AG04449 (cell line): Measurements from ENCODE around the gene GMDS.

ENCODE experiments used
- CTCF ChIA-PET: fragments of 350-600 bp; formaldehyde crosslinking; extraction: SDS; loops from one replicate; lab custom pipeline; 2021; ENCODE audit warnings: antibody characterized with exemption; lab: Yijun Ruan, JAX
- POLR2A ChIA-PET: fragments of 400-600, 350-600 bp; formaldehyde crosslinking; extraction: SDS; loops from one replicate; lab custom pipeline; 2020; ENCODE audit warnings: antibody characterized with exemption, inconsistent platforms; lab: Yijun Ruan, JAX
- DNase-seq: peaks from one replicate; pipeline ENCODE4 v3.0.0-alpha.2; 2010; ENCODE audit warnings: low read depth, low spot score
- H3K4me3 ChIP-seq: 2 replicates; pipeline ENCODE4 v1.5.1; 2011; ENCODE audit warnings: low read depth, mild to moderate bottlenecking, control low read depth, low read length
- CTCF ChIP-seq: IDR thresholded peaks from one replicate; pipeline ENCODE4 v1.5.1; 2011; ENCODE audit warnings: mild to moderate bottlenecking, moderate library complexity, low read length, control low read depth, inconsistent platforms; ENCODE audit not compliant: insufficient read depth; ENCODE audit errors: missing control alignments

GMDS gene

GRCh38 chr6:2129182-2129621 lies 116.2 kb downstream of the GMDS start:
- ChIA-PET POLR2A (no interaction called here), CTCF (no interaction called here)
- DNase-seq = no peak
- TF ChIP-seq CTCF = no peak
- H3K4me3 ChIP-seq = no peak overlapping the region

GRCh38 chr6:2127484-2127911 lies 117.9 kb downstream of the GMDS start:
- DNase-seq = no peak
- no peak overlapping the region for H3K4me3 ChIP-seq
- no peak for TF ChIP-seq CTCF
- ChIA-PET CTCF (no interaction called here), POLR2A (no interaction called here)

- DNase-seq = no peak
- no peak overlapping the region for H3K4me3 ChIP-seq
- CTCF ChIA-PET = interaction anchor here (1.2 to 1.5 kb wide), 2 partner anchors 10 to 14 kb away, joined by 3 to 6 read pairs; no protein-coding TSS in a partner anchor
- TF ChIP-seq CTCF = no peak
- POLR2A ChIA-PET = no interaction called here
Observed at GRCh38 chr6:2126351-2126750, 119.1 kb downstream of the GMDS start.

- no peak for TF ChIP-seq CTCF
- no peak for DNase-seq
- POLR2A ChIA-PET = no interaction called here
- CTCF ChIA-PET = interaction anchor here (1.0 to 1.5 kb wide), 3 partner anchors 9 to 35 kb away, joined by 3 to 6 read pairs (median 3); no protein-coding TSS in a partner anchor
- H3K4me3 ChIP-seq = no peak overlapping the region
Observed at GRCh38 chr6:2125158-2125557, 120.2 kb downstream of the GMDS start.

GRCh38 chr6:2124260-2124709 lies 121.1 kb downstream of the GMDS start:
- no peak for DNase-seq
- TF ChIP-seq CTCF = no peak
- H3K4me3 ChIP-seq = no peak overlapping the region
- ChIA-PET CTCF (interaction anchor here (1.0 kb wide), 2 partner anchors 20 to 36 kb away, joined by 3 to 5 read pairs; no protein-coding TSS in a partner anchor), POLR2A (no interaction called here)

GRCh38 chr6:2120912-2121311 lies 124.5 kb downstream of the GMDS start:
- no peak overlapping the region for H3K4me3 ChIP-seq
- no peak for DNase-seq
- CTCF ChIA-PET = interaction anchor here (1.1 to 3.3 kb wide), 2 partner anchors 16 to 233 kb away, joined by 3 to 14 read pairs; no protein-coding TSS in a partner anchor
- POLR2A ChIA-PET = no interaction called here
- TF ChIP-seq CTCF = no peak
